ENCODE measurements around the gene CCDC107. TPM values are rescaled to one million over a fixed set of nuclear protein-coding genes. Genes with fewer than 3 reads are reported as not detected.

CCDC107 gene
- total and polyA plus RNA-seq, 9 of the 15 experiments (the other 6 are each of a cell fraction or from before 2014, with no cell fraction given) = 0.35 to 11.3 (median 6.9) TPM; not detected in 1

DNA sequence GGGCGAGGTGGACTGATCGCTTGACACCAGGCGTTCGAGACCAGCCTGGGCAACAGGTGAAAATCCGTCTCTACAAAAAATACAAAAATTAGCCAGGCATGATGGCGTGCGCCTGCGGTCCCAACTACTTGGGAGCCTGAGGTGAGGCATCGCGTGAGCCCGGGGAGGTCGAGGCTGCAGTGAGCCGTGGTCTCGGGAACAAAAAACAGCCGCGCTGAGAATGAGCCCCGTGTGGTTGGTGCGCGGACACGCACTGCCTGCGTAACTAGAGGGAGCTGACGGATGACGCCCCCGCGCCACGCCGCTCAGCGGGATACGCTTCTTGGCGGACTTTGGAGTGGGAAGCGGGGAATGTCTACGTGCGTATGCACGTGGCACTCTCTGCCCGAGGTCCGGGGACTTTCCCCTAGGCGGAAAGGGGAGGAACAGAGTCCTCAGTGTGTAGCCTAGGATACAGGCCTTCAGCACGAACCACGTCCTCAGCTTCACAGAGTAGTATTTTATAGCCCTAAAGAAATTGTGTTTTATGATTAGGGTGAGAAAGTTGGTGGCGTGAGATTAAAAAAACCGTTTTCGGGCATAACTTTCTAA lies 451 bp upstream of the CCDC107 start, which contains the start of gene RMRP (continued):
- TF ChIP-seq, protein P1, sequence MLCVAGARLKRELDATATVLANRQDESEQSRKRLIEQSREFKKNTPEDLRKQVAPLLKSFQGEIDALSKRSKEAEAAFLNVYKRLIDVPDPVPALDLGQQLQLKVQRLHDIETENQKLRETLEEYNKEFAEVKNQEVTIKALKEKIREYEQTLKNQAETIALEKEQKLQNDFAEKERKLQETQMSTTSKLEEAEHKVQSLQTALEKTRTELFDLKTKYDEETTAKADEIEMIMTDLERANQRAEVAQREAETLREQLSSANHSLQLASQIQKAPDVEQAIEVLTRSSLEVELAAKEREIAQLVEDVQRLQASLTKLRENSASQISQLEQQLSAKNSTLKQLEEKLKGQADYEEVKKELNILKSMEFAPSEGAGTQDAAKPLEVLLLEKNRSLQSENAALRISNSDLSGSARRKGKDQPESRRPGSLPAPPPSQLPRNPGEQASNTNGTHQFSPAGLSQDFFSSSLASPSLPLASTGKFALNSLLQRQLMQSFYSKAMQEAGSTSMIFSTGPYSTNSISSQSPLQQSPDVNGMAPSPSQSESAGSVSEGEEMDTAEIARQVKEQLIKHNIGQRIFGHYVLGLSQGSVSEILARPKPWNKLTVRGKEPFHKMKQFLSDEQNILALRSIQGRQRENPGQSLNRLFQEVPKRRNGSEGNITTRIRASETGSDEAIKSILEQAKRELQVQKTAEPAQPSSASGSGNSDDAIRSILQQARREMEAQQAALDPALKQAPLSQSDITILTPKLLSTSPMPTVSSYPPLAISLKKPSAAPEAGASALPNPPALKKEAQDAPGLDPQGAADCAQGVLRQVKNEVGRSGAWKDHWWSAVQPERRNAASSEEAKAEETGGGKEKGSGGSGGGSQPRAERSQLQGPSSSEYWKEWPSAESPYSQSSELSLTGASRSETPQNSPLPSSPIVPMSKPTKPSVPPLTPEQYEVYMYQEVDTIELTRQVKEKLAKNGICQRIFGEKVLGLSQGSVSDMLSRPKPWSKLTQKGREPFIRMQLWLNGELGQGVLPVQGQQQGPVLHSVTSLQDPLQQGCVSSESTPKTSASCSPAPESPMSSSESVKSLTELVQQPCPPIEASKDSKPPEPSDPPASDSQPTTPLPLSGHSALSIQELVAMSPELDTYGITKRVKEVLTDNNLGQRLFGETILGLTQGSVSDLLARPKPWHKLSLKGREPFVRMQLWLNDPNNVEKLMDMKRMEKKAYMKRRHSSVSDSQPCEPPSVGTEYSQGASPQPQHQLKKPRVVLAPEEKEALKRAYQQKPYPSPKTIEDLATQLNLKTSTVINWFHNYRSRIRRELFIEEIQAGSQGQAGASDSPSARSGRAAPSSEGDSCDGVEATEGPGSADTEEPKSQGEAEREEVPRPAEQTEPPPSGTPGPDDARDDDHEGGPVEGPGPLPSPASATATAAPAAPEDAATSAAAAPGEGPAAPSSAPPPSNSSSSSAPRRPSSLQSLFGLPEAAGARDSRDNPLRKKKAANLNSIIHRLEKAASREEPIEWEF (CRISPR knock-in tag; IDR thresholded peaks at IDR 0.05) = no peak
- TF ChIP-seq ZBTB40 (IDR thresholded peaks at IDR 0.05) (peak; percentile 84), ZBTB40 (CRISPR knock-in tag; IDR thresholded peaks at IDR 0.05) (no peak), ZNF717 (CRISPR knock-in tag; IDR thresholded peaks at IDR 0.05) (no peak), CSDE1 (IDR thresholded peaks at IDR 0.05) (peak in 1 of 2 experiments; percentile 74; a peak in 2 of 4 replicates), NKRF (IDR thresholded peaks at IDR 0.05; ENCODE audit: borderline replicate concordance) (peak; percentile 84; the same call in 1 of the 2 replicates), XRCC4 (IDR thresholded peaks at IDR 0.05; ENCODE audit: extremely low read depth, insufficient read depth, insufficient read length) (no peak), ZSCAN29 (IDR thresholded peaks at IDR 0.05) (peak; percentile 77)
- TF ChIP-seq, protein P2, sequence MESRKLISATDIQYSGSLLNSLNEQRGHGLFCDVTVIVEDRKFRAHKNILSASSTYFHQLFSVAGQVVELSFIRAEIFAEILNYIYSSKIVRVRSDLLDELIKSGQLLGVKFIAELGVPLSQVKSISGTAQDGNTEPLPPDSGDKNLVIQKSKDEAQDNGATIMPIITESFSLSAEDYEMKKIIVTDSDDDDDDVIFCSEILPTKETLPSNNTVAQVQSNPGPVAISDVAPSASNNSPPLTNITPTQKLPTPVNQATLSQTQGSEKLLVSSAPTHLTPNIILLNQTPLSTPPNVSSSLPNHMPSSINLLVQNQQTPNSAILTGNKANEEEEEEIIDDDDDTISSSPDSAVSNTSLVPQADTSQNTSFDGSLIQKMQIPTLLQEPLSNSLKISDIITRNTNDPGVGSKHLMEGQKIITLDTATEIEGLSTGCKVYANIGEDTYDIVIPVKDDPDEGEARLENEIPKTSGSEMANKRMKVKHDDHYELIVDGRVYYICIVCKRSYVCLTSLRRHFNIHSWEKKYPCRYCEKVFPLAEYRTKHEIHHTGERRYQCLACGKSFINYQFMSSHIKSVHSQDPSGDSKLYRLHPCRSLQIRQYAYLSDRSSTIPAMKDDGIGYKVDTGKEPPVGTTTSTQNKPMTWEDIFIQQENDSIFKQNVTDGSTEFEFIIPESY (CRISPR knock-in tag; IDR thresholded peaks at IDR 0.05) = 0 out of 2 replicates have a peak, but pooled peaks have one; percentile 73

Measured in K562 (cell line).